Measurements from ENCODE around the gene PTGDR2.

Gene PTGDR2

DNA sequence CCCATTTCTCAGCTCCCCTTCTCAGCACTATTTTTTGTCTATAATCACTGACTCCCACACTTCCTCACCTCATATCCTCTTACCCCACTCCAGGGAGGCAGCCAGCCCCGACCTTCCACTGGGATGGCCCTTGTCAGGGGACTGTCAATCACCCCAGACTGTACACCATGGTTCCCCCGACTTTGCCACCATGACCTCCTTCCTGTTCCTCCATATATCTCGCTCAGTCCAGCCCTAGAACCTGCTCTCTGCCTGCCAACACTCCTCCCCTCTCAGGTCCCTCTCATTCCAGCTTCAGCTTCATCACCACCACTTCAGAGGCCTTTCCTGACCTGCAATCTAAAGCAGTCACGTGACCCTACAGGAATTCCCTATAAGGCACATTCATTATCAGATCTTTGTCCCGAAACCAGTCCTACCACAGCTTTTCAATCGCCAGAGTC, 34.1 kb upstream of the PTGDR2 start:
- peaks cover 2% of the 10 kb centered on the region for H3K4me1 ChIP-seq (ENCODE audit: control insufficient read depth, insufficient read depth, low read length)
- H3K4me3 ChIP-seq (ENCODE audit: low read length in 2 of 2), result no peak overlapping the region
- H3K27me3 ChIP-seq (ENCODE audit: control insufficient read depth in 1 of 2, insufficient read depth in 2 of 2, low read length in 2 of 2), result no peaks in the 10 kb centered on the region
- H3K9me3 ChIP-seq (ENCODE audit: control insufficient read depth in 2 of 2, low read length in 2 of 2), result no peaks in the 10 kb centered on the region
- H3K9ac ChIP-seq (ENCODE audit: low read length in 2 of 2), result no peak overlapping the region
- peaks cover 9 to 31% of the 10 kb centered on the region in 2 donors for H3K36me3 ChIP-seq (ENCODE audit: control insufficient read depth in 2 of 2, insufficient read depth in 2 of 2, low read length in 2 of 2)
- no peak overlapping the region for H3K27ac ChIP-seq (ENCODE audit: low read length)

DNA sequence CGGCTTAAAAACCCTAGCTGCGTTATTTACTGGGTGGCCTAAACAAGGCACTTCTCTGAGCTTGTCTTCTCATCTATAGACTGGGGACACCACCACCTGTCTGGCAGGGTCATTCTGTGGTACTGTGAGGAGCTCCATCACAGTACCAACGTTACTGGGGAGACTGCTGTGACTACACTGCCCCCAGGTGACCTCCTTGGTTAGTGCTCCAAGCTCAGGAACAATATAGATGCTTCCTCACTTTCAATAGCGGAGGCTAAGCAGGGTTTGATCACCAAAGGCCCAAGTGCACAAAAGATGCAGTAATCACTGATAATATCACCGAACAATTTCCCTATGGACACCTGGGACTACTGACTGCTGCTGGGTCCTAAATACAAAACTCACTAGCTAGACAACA, 31.8 kb upstream of the PTGDR2 start:
- H3K36me3 ChIP-seq (ENCODE audit: control insufficient read depth in 2 of 2, insufficient read depth in 2 of 2, low read length in 2 of 2), result peaks cover 8 to 16% of the 10 kb centered on the region in 2 donors
- H3K9me3 ChIP-seq (ENCODE audit: control insufficient read depth in 2 of 2, low read length in 2 of 2), result no peaks in the 10 kb centered on the region
- H3K27ac ChIP-seq (ENCODE audit: low read length), result no peak overlapping the region
- peaks cover 2% of the 10 kb centered on the region for H3K4me1 ChIP-seq (ENCODE audit: control insufficient read depth, insufficient read depth, low read length)
- H3K9ac ChIP-seq (ENCODE audit: low read length in 2 of 2), result no peak overlapping the region
- no peaks in the 10 kb centered on the region for H3K27me3 ChIP-seq (ENCODE audit: control insufficient read depth in 1 of 2, insufficient read depth in 2 of 2, low read length in 2 of 2)
- H3K4me3 ChIP-seq (ENCODE audit: low read length in 2 of 2), result no peak overlapping the region

DNA sequence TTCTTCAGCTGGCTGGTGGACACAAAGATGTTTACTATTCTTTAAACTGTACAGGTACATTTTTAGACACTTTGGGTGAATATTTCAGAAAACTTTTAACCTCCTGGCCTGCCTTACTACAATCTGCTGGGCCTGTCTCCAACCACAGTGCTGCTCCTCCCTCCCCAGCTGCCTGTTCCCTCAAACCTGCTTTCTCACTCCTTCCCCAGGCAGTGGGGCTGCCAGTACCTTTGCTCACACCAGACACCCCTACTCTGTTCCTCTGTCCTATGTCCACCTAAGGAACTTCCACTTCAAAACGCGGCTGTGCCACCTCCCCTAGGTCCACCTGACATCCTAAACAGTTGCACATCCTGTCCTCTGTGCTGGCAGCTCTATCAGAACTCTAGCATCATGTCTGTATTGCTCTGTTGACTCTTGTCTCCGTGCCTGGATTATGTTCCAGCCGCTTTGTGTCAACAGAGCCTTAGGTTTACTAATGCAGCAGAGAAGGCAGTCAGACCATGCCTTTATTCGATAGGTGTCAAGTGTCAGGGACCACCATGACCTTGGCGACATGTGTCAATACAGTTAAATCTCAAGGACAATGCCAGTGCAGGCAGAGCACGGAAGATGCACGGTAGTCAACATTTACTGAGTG, 25.0 kb upstream of the PTGDR2 start:
- Histone ChIP-seq H3K9ac (ENCODE audit: low read length in 2 of 2) (no peak overlapping the region), H3K27ac (ENCODE audit: low read length) (no peak overlapping the region), H3K4me1 (ENCODE audit: control insufficient read depth, insufficient read depth, low read length) (peaks cover 12% of the 10 kb centered on the region), H3K27me3 (ENCODE audit: control insufficient read depth in 1 of 2, insufficient read depth in 2 of 2, low read length in 2 of 2) (no peaks in the 10 kb centered on the region), H3K9me3 (ENCODE audit: control insufficient read depth in 2 of 2, low read length in 2 of 2) (no peaks in the 10 kb centered on the region), H3K4me3 (ENCODE audit: low read length in 2 of 2) (no peak overlapping the region), H3K36me3 (ENCODE audit: control insufficient read depth in 2 of 2, insufficient read depth in 2 of 2, low read length in 2 of 2) (peaks cover 6 to 10% of the 10 kb centered on the region in 2 donors)

DNA sequence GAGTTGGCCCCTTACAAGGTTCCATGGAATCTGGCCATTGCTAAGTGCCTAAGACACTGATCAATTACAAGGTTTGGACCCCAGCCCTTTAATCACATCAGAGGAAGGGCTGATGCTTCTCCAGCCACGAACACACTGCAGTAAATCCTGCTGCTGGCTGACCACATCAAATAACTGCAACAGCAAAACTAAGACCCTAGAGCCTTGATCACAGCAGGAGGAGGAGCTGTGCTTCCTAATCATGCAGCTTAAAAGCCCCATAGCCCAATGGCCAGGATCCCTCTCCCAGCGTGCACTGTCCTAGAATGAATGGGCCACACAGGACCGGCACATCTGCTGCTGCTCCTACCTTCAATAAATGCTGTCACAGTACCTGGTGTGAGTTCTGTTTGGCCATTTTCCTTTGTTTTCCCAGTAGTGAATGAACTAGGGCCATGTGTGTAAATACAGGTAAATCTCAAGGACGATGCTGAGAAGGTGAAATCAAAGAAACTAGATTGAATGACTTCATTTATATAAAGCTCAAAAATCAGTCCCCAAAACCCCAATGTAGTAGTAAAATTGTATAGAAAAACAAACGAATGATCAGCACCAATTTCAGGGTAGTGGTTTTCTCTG, 24.3 kb upstream of the PTGDR2 start:
- Histone ChIP-seq H3K9me3 (ENCODE audit: control insufficient read depth in 2 of 2, low read length in 2 of 2) (no peaks in the 10 kb centered on the region), H3K27ac (ENCODE audit: low read length) (no peak overlapping the region), H3K36me3 (ENCODE audit: control insufficient read depth in 2 of 2, insufficient read depth in 2 of 2, low read length in 2 of 2) (peaks cover 6 to 10% of the 10 kb centered on the region in 2 donors), H3K9ac (ENCODE audit: low read length in 2 of 2) (no peak overlapping the region), H3K4me1 (ENCODE audit: control insufficient read depth, insufficient read depth, low read length) (peaks cover 12% of the 10 kb centered on the region), H3K4me3 (ENCODE audit: low read length in 2 of 2) (no peak overlapping the region), H3K27me3 (ENCODE audit: control insufficient read depth in 1 of 2, insufficient read depth in 2 of 2, low read length in 2 of 2) (no peaks in the 10 kb centered on the region)

DNA sequence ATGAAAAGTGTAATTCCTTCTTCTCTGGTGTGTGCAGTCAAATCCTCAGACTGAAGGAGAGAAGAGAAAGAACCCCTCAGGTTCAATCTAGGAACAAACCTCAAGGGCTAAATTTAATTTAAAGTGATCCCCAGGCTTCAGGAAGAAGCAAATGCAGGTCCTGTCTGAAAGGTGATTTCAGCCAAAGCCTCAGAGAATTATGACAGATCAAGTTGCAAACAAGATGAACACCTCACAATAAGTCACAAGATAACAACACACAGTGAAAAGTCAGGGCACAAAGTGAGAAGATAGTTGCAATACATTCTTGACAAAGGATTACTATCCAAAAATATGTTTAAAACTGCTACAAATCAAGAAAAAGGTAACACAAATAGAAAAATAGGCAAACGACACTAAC, 23.4 kb upstream of the PTGDR2 start:
- H3K27ac ChIP-seq (ENCODE audit: low read length), result no peak overlapping the region
- H3K27me3 ChIP-seq (ENCODE audit: control insufficient read depth in 1 of 2, insufficient read depth in 2 of 2, low read length in 2 of 2), result no peaks in the 10 kb centered on the region
- no peak overlapping the region for H3K9ac ChIP-seq (ENCODE audit: low read length in 2 of 2)
- H3K9me3 ChIP-seq (ENCODE audit: control insufficient read depth in 2 of 2, low read length in 2 of 2), result no peaks in the 10 kb centered on the region
- peaks cover 12% of the 10 kb centered on the region for H3K4me1 ChIP-seq (ENCODE audit: control insufficient read depth, insufficient read depth, low read length)
- no peak overlapping the region for H3K4me3 ChIP-seq (ENCODE audit: low read length in 2 of 2)
- peaks cover 6 to 10% of the 10 kb centered on the region in 2 donors for H3K36me3 ChIP-seq (ENCODE audit: control insufficient read depth in 2 of 2, insufficient read depth in 2 of 2, low read length in 2 of 2)

DNA sequence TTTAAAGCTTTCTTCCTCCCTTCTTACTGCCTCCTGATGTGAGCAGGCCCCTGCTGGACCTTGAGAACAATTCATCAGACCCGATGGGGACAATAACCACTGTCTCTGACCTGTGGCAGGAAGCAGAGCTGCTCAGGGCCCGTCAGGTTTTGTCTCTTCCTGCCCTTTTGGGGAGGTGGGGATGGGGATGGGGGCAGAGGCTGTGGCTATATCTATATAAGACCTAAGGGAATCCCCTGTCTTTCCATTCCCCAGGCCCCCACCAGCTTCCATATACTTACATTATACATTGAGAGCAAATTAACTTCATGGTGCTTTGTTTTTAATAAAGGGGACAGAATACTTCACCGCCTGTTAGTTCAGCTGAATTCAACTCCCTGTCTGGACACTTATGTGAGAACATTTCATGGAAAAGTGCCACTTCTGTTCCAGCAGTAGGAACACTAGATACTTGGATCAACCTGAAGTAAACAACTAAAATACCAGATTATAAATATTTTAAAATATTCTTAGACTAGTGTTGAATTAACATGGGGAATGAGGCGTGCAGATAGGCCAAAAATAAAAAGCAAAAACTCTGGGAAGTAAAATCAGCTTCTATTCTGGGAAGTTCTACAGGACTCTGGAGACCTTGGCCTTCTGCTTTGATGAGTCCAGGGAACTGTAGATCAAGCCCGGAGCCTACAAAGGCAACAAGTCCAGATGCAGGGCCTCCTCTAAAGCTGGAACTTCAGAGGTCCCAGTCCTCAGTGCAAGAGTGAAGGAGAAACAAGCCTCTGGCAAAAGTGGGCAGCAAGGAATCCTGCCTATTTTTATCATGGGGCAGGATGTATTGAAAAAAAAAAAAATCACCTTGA, 22.7 kb upstream of the PTGDR2 start:
- Histone ChIP-seq H3K9ac (ENCODE audit: low read length in 2 of 2) (no peak overlapping the region), H3K4me1 (ENCODE audit: control insufficient read depth, insufficient read depth, low read length) (peaks cover 12% of the 10 kb centered on the region), H3K4me3 (ENCODE audit: low read length in 2 of 2) (no peak overlapping the region), H3K36me3 (ENCODE audit: control insufficient read depth in 2 of 2, insufficient read depth in 2 of 2, low read length in 2 of 2) (peaks cover 6 to 10% of the 10 kb centered on the region in 2 donors), H3K9me3 (ENCODE audit: control insufficient read depth in 2 of 2, low read length in 2 of 2) (no peaks in the 10 kb centered on the region), H3K27ac (ENCODE audit: low read length) (peak overlapping the region; percentile 37), H3K27me3 (ENCODE audit: control insufficient read depth in 1 of 2, insufficient read depth in 2 of 2, low read length in 2 of 2) (no peaks in the 10 kb centered on the region)

DNA sequence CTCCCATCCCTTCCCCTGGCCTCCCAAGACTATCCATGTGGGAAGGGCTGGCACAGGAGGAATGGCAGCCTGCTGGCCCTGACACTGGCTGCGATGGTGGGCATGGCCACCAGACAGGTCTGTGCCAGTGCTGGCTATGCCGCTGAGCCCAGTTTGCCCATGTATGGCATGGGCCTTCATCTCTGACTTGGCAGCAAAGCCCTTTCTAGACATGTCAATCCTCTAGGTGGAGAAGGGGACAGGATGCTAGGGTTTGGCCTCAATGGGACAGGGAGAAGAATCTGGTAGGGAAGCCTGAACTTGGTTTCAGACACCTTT, 20.4 kb upstream of the PTGDR2 start:
- H3K36me3 ChIP-seq (ENCODE audit: control insufficient read depth in 2 of 2, insufficient read depth in 2 of 2, low read length in 2 of 2), result peaks cover 6 to 10% of the 10 kb centered on the region in 2 donors
- H3K27me3 ChIP-seq (ENCODE audit: control insufficient read depth in 1 of 2, insufficient read depth in 2 of 2, low read length in 2 of 2), result no peaks in the 10 kb centered on the region
- no peaks in the 10 kb centered on the region for H3K9me3 ChIP-seq (ENCODE audit: control insufficient read depth in 2 of 2, low read length in 2 of 2)
- H3K27ac ChIP-seq (ENCODE audit: low read length), result no peak overlapping the region
- peaks cover 17% of the 10 kb centered on the region for H3K4me1 ChIP-seq (ENCODE audit: control insufficient read depth, insufficient read depth, low read length)
- no peak overlapping the region for H3K9ac ChIP-seq (ENCODE audit: low read length in 2 of 2)
- no peak overlapping the region for H3K4me3 ChIP-seq (ENCODE audit: low read length in 2 of 2)

DNA sequence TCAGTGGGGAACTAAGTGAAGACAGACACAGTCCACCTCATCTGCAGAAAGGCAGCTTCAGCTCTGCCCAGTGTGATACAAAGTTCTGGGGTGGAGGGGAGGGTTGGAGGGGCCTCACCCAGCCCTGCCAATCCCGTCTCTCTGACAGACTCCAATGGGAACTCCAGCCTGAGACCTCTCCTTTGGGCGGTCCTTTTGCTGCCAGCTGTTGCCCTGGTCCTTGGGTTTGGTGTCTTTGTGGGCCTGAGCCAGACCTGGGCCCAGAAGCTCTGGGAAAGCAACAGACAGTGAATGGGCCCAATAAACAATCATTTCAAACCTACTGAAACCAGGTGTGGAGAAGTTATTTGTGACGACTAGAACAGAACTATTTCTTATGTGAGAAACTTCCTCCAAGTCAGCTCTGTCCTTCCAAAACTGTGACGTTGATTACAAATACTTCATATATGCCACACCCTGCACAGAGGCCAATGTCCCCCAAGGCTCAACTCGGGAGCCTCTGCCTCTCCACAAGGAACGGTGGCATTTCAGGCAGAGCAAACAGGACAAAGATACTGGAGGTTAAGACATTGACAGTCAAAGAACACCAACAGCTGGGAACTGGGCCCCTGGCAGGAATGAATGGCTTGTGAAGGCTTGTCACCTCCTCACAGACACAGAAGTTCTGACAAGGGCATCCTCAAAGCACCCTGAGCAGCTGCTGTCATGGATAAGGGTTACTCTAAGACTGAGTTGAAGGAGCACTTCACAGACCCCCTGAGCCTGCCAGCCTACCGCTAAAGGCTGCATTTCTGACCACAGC, 19.8 kb upstream of the PTGDR2 start:
- Histone ChIP-seq H3K4me1 (ENCODE audit: control insufficient read depth, insufficient read depth, low read length) (peaks cover 15% of the 10 kb centered on the region), H3K9me3 (ENCODE audit: control insufficient read depth in 2 of 2, low read length in 2 of 2) (no peaks in the 10 kb centered on the region), H3K27me3 (ENCODE audit: control insufficient read depth in 1 of 2, insufficient read depth in 2 of 2, low read length in 2 of 2) (no peaks in the 10 kb centered on the region), H3K9ac (ENCODE audit: low read length in 2 of 2) (no peak overlapping the region), H3K36me3 (ENCODE audit: control insufficient read depth in 2 of 2, insufficient read depth in 2 of 2, low read length in 2 of 2) (peaks cover 5 to 6% of the 10 kb centered on the region in 2 donors), H3K27ac (ENCODE audit: low read length) (no peak overlapping the region), H3K4me3 (ENCODE audit: low read length in 2 of 2) (no peak overlapping the region)

DNA sequence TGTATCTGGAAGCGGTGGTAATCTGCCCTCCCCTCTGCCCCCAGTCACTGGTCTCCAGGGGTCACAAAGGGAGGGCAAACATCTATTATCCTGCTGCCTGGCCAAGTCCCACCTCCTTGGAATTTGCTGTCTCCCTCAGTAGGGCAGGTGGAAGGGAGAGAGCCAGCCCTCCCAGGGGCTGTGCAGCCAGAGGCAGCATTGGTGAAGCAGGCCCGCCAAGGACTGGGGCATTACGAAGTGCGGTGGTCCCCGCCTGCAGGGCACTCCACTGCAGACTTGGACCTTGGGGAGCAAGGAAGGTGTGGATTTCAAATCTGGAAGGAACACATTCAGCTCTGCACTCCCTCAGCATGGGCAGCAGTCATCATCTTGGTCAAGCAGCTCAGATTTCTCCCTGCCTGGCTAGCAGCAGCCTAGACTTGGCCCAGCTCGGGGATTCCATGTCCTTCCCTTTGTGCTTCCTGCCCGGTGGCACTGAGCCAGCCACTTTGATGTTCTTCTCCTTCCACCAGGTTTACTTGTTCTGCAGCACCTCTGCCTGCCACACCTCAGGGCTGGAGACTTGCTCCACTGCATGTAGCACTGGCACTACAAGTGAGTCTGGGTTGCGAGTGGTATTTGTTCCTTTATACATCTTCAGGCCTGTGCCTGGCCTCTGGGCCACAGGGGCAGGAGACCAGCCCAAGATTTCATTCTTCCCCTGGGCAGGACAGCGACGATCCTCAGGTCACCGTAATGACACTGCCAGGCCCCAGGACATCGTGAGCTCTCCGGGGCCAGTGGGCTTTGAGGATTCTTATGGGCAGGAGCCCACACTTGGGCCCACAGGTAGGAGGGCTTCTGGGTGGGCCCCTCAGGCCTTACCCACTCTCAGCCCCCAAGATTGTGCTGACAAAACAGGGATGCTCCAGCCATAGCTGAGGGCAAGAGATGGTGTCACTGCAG, 18.9 kb upstream of the PTGDR2 start:
- Histone ChIP-seq H3K27ac (ENCODE audit: low read length) (no peak overlapping the region), H3K4me3 (ENCODE audit: low read length in 2 of 2) (no peak overlapping the region), H3K27me3 (ENCODE audit: control insufficient read depth in 1 of 2, insufficient read depth in 2 of 2, low read length in 2 of 2) (peaks cover 0 to 3% of the 10 kb centered on the region in 2 donors), H3K4me1 (ENCODE audit: control insufficient read depth, insufficient read depth, low read length) (peaks cover 10% of the 10 kb centered on the region), H3K9ac (ENCODE audit: low read length in 2 of 2) (no peak overlapping the region), H3K36me3 (ENCODE audit: control insufficient read depth in 2 of 2, insufficient read depth in 2 of 2, low read length in 2 of 2) (peaks cover under 1% of the 10 kb centered on the region in 2 donors), H3K9me3 (ENCODE audit: control insufficient read depth in 2 of 2, low read length in 2 of 2) (no peaks in the 10 kb centered on the region)
